ENCODE measurements around the gene CSNK1D. TPM values are rescaled to one million over a fixed set of nuclear protein-coding genes. Genes with fewer than 3 reads are reported as not detected.

The CSNK1D gene
- total and polyA plus RNA-seq, 10 of the 15 experiments (the other 5 are each of a cell fraction or from before 2014, with no cell fraction given): 5.7 to 105 (median 58.1) TPM

DNA sequence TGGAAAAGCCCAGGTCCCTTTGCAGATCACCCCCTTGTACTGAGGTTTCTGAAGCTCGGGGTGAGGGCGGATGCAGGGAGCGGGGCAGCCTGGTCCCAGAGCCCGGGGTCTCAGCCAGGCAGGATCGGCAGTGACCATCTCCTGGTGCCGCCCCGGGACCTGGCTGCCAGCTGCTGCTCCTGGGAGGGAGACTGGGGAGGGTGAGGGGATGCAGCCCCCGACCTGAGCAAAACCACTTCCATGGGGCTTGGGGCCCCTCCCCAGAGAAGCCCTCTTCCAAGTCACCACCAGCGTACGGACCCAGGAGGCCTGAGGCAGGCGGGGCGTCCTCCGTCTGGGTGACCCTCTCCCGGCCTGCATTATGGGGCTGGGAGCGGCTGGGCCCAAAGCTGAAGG, 29.1 kb upstream of the CSNK1D start (continued):
- TF ChIP-seq, protein P1, sequence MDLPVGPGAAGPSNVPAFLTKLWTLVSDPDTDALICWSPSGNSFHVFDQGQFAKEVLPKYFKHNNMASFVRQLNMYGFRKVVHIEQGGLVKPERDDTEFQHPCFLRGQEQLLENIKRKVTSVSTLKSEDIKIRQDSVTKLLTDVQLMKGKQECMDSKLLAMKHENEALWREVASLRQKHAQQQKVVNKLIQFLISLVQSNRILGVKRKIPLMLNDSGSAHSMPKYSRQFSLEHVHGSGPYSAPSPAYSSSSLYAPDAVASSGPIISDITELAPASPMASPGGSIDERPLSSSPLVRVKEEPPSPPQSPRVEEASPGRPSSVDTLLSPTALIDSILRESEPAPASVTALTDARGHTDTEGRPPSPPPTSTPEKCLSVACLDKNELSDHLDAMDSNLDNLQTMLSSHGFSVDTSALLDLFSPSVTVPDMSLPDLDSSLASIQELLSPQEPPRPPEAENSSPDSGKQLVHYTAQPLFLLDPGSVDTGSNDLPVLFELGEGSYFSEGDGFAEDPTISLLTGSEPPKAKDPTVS (IDR thresholded peaks at IDR 0.05; ENCODE audit: low read depth, low read length): no peak
- TF ChIP-seq TCF12 (IDR thresholded peaks at IDR 0.05; ENCODE audit: low read depth, low read length) (no peak), IRF4 (IDR thresholded peaks at IDR 0.05; ENCODE audit: low read depth, low read length) (no peak)
- TF ChIP-seq, protein P2, sequence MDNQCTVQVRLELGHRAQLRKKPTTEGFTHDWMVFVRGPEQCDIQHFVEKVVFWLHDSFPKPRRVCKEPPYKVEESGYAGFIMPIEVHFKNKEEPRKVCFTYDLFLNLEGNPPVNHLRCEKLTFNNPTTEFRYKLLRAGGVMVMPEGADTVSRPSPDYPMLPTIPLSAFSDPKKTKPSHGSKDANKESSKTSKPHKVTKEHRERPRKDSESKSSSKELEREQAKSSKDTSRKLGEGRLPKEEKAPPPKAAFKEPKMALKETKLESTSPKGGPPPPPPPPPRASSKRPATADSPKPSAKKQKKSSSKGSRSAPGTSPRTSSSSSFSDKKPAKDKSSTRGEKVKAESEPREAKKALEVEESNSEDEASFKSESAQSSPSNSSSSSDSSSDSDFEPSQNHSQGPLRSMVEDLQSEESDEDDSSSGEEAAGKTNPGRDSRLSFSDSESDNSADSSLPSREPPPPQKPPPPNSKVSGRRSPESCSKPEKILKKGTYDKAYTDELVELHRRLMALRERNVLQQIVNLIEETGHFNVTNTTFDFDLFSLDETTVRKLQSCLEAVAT (IDR thresholded peaks at IDR 0.05): peak; percentile 78

- peak overlapping the region; percentile 37 for H3K4me3 ChIP-seq
- H3K4me2 ChIP-seq (ENCODE audit: control insufficient read depth, insufficient read depth): peak overlapping the region; percentile 77
- FAIRE-seq: peak; percentile 66
- H3K27me3 ChIP-seq (replicated peaks in 1 of 2; ENCODE audit: control insufficient read depth in 2 of 2, insufficient read depth in 2 of 2, low read length in 1 of 2): no peaks in the 10 kb centered on the region; a peak in 1 of 4 replicates
- intact Hi-C loops (cut with micrococcal nuclease; ENCODE audit: unreplicated experiment): loop anchor here (1.0 kb wide), 1 partner anchor 19 kb away; no protein-coding TSS in a partner anchor
- BruUV-seq (replicated peaks): no TSS peak
- ATAC-seq: peak; percentile 52
- peak; percentile 64 for DNase-seq (ENCODE audit: low read depth, low spot score)
- in situ Hi-C loops (cut with MboI): no loop called here
- no peaks in the 10 kb centered on the region for H3K36me3 ChIP-seq (ENCODE audit: control insufficient read depth in 2 of 2, insufficient read depth in 2 of 2, low read length in 1 of 2)
- peak overlapping the region; percentile 11; the same call in 1 of the 2 replicates for H3K27ac ChIP-seq (ENCODE audit: control insufficient read depth, insufficient read depth)
- CTCF ChIA-PET: interaction anchor here (0.9 to 8.7 kb wide), 12 partner anchors 10 to 271 kb away, joined by 3 to 94 read pairs (median 7); partner anchors contain the start of gene RAC3
- 5% methylated on average over 23 of the region's 23 CpGs for WGBS (ENCODE audit: insufficient coverage, insufficient replicate concordance, low lambda C conversion rate, missing lambda C conversion rate)
- H3K9ac ChIP-seq (ENCODE audit: control insufficient read depth, insufficient read depth, low read length): peak overlapping the region; percentile 11; the same call in 1 of the 2 replicates
- no peaks in the 10 kb centered on the region for H4K20me1 ChIP-seq (ENCODE audit: control insufficient read depth, insufficient read depth)
- RAD21 ChIA-PET (ENCODE audit: unreplicated experiment): interaction anchor here (0.9 to 7.9 kb wide), 13 partner anchors 10 to 96 kb away, joined by 3 to 77 read pairs (median 4); partner anchors contain the start of genes CD7, CSNK1D and SLC16A3
- peak overlapping the region; percentile 51 for H2AFZ ChIP-seq (ENCODE audit: control insufficient read depth, low read depth, low read length)
- peaks cover 35% of the 10 kb centered on the region for H3K4me1 ChIP-seq (ENCODE audit: control insufficient read depth, insufficient read depth, low read length)
- no peaks in the 10 kb centered on the region for H3K9me3 ChIP-seq (replicated peaks; ENCODE audit: control insufficient read depth, insufficient read depth, low read length)
- no peaks in the 10 kb centered on the region for H3K79me2 ChIP-seq (ENCODE audit: control insufficient read depth, insufficient read depth, low read length)
- SMC1A ChIA-PET (ENCODE audit: uncharacterized antibody, unreplicated experiment): interaction anchor here (0.9 to 5.1 kb wide), 9 partner anchors 9 to 96 kb away, joined by 3 to 42 read pairs (median 5); partner anchors contain the start of gene CD7
- POLR2A ChIA-PET: interaction anchor here (0.5 to 4.0 kb wide), 13 partner anchors 8 to 147 kb away, joined by 3 to 32 read pairs (median 5); partner anchors contain the start of genes CSNK1D and SLC16A3
- TF ChIP-seq PBX3 (IDR thresholded peaks at IDR 0.05; ENCODE audit: insufficient replicate concordance, low read depth, low read length) (no peak), ZBTB40 (IDR thresholded peaks at IDR 0.05; ENCODE audit: borderline replicate concordance) (no peak; the same call in 1 of the 2 replicates), NFIC (IDR thresholded peaks at IDR 0.05; ENCODE audit: low read depth, low read length) (no peak), CBX3 (IDR thresholded peaks at IDR 0.05; ENCODE audit: borderline replicate concordance, low read depth) (no peak)
Measured at GRCh38 chr17:82301916-82302567, 28.5 kb upstream of the CSNK1D start.

Measured in GM12878 (cell line).